HepG2 (cell line): ENCODE measurements around the gene NR1H3. TPM values are rescaled to one million over a fixed set of nuclear protein-coding genes. Genes with fewer than 3 reads are reported as not detected.

Experiments
- ATAC-seq: fragments of 200-7000 bp; cut with Tn5 transposase; 3 replicates; pipeline ENCODE4 v1.9.1; 2020; ENCODE audit warnings: mild to moderate bottlenecking, moderate library complexity
- BruUV-seq: library from RNA; stranded (reverse); fragments of 400-500 nt; replicated peaks from 2 replicates; lab custom pipeline; 2021; lab: Mats Ljungman, UMichigan
- CTCF ChIA-PET: fragments of 300-600 bp; formaldehyde crosslinking; extraction: SDS; loops from one replicate; lab custom pipeline; 2021; ENCODE audit warnings: low total read pairs, inconsistent platforms, low intra/inter-chr PET ratio; lab: Yijun Ruan, JAX
- POLR2A ChIA-PET: fragments of 350-600 bp; sonication (Branson Sonifier 250); formaldehyde crosslinking; loops from one replicate; lab custom pipeline; 2020; ENCODE audit warnings: antibody characterized with exemption, inconsistent platforms; lab: Yijun Ruan, JAX
- DNase-seq: peaks from one replicate; pipeline ENCODE4 v3.0.0-alpha.2; 2015; ENCODE audit warnings: low spot score
- FAIRE-seq: peaks from 3 replicates; lab custom pipeline; 2011; peaks lifted over from hg19 to GRCh38; lab: Jason Lieb, UNC
- H2AFZ ChIP-seq: one replicate; pipeline ENCODE4 v1.6.1; 2011; ENCODE audit warnings: low read length, inconsistent platforms
- H3K27ac ChIP-seq: fragments of 300-600 bp; 3 replicates; pipeline ENCODE4 v1.8.0; 2011; ENCODE audit warnings: mixed run types, mild to moderate bottlenecking, mixed read lengths, low read length, inconsistent platforms; ENCODE audit not compliant: insufficient read depth; ENCODE audit errors: extremely low read length
- H3K27me3 ChIP-seq, 2 experiments: fragments of 200-600 bp in 1 of 2; 2 replicates in 1 of 2; 3 replicates in 1 of 2; pipeline versions ENCODE4 v1.6.0 to v1.8.0; 2011; ENCODE audit warnings: low read length in 2 of 2, mild to moderate bottlenecking in 2 of 2, moderate library complexity in 2 of 2, inconsistent platforms in 1 of 2; ENCODE audit not compliant: insufficient read depth in 2 of 2, control insufficient read depth in 1 of 2
- H3K36me3 ChIP-seq, 2 experiments: fragments of 200-600 bp in 1 of 2; replicated peaks in 1 of 2; 2 replicates in 1 of 2; 3 replicates in 1 of 2; pipeline versions ENCODE4 v1.5.1 to v1.8.0; 2011; ENCODE audit warnings: low read length in 2 of 2, inconsistent platforms in 1 of 2; ENCODE audit not compliant: insufficient read depth in 2 of 2, control insufficient read depth in 1 of 2
- H3K4me1 ChIP-seq: 2 replicates; pipeline ENCODE4 v1.5.1; 2012; ENCODE audit warnings: low read length, inconsistent platforms; ENCODE audit not compliant: insufficient read depth
- H3K4me2 ChIP-seq: 2 replicates; pipeline ENCODE4 v1.6.0; 2011; ENCODE audit warnings: low read depth, low read length, inconsistent platforms
- H3K4me3 ChIP-seq, 3 experiments: fragments of 200-600 bp in 1 of 3; sonication (generic), shearing (Covaris generic) in 1 of 3; replicated peaks in 1 of 3; 2 replicates each; pipeline ENCODE4 v1.5.1; 2011 to 2016; ENCODE audit warnings: low read length in 3 of 3, inconsistent platforms in 2 of 3, low read depth in 2 of 3, mild to moderate bottlenecking in 2 of 3, control low read depth in 1 of 3, mixed read lengths in 1 of 3; ENCODE audit not compliant: insufficient read depth in 1 of 3
- H3K79me2 ChIP-seq: one replicate; pipeline ENCODE4 v1.6.1; 2011; ENCODE audit warnings: low read length, inconsistent platforms; ENCODE audit not compliant: insufficient read depth
- H3K9ac ChIP-seq: 2 replicates; pipeline ENCODE4 v1.6.0; 2011; ENCODE audit warnings: mild to moderate bottlenecking, low read depth, low read length, inconsistent platforms; ENCODE audit not compliant: insufficient read depth
- H3K9me3 ChIP-seq: 2 replicates; pipeline ENCODE4 v1.5.1; 2012; ENCODE audit warnings: mild to moderate bottlenecking, low read length
- H4K20me1 ChIP-seq: 2 replicates; pipeline ENCODE4 v1.6.0; 2011; ENCODE audit warnings: inconsistent platforms, mild to moderate bottlenecking, low read length, moderate library complexity; ENCODE audit not compliant: insufficient read depth
- CHCHD3 ChIP-seq: sonication (generic); formaldehyde crosslinking; IDR thresholded peaks from 2 replicates; pipeline ENCODE4 v1.8.0; 2022; ENCODE audit warnings: mild to moderate bottlenecking, missing genetic modification reagents, moderate library complexity
- DR1 ChIP-seq: sonication (generic); formaldehyde crosslinking; IDR thresholded peaks from 2 replicates; pipeline ENCODE4 v1.8.0; 2021; ENCODE audit warnings: mild to moderate bottlenecking, missing genetic modification reagents, inconsistent platforms
- FOXK2 ChIP-seq: fragments of 450-650 bp; IDR thresholded peaks from 2 replicates; pipeline ENCODE4 v1.6.1; 2016
- HHEX ChIP-seq: IDR thresholded peaks from 2 replicates; pipeline ENCODE4 v1.6.1; 2016; ENCODE audit warnings: control low read depth
- MAFG ChIP-seq: sonication (generic); formaldehyde crosslinking; IDR thresholded peaks from 2 replicates; pipeline ENCODE4 v1.5.1; 2020; ENCODE audit warnings: mild to moderate bottlenecking, missing genetic modification reagents
- MED1 ChIP-seq: sonication (generic); formaldehyde crosslinking; IDR thresholded peaks from 2 replicates; pipeline ENCODE4 v1.4.0; 2020; ENCODE audit warnings: missing genetic modification reagents
- PITX1 ChIP-seq: sonication (generic); formaldehyde crosslinking; IDR thresholded peaks from 2 replicates; pipeline ENCODE4 v1.5.1; 2020; ENCODE audit warnings: mild to moderate bottlenecking, missing genetic modification reagents
- SALL1 ChIP-seq: sonication (generic); formaldehyde crosslinking; IDR thresholded peaks from 2 replicates; pipeline ENCODE4 v1.8.0; 2022; ENCODE audit warnings: mild to moderate bottlenecking, missing genetic modification reagents
- SALL2 ChIP-seq: sonication (generic); formaldehyde crosslinking; IDR thresholded peaks from 2 replicates; pipeline ENCODE4 v1.8.1; 2023; ENCODE audit warnings: mild to moderate bottlenecking, missing genetic modification reagents, inconsistent platforms
- SMC3 ChIP-seq: IDR thresholded peaks from 2 replicates; pipeline ENCODE4 v1.6.1; 2011; ENCODE audit warnings: low read length, improper control_type of control experiment
- SNAPC2 ChIP-seq: sonication (generic); formaldehyde crosslinking; IDR thresholded peaks from 2 replicates; pipeline ENCODE4 v1.8.1; 2022; ENCODE audit warnings: mild to moderate bottlenecking, missing genetic modification reagents
- SRY ChIP-seq: sonication (generic); formaldehyde crosslinking; IDR thresholded peaks from 2 replicates; pipeline ENCODE4 v1.8.0; 2022; ENCODE audit warnings: mild to moderate bottlenecking, missing genetic modification reagents
- TFAP4 ChIP-seq: sonication (generic); IDR thresholded peaks from 2 replicates; pipeline ENCODE4 v1.6.1; 2016; ENCODE audit warnings: low read depth, borderline replicate concordance
- THAP7 ChIP-seq: sonication (generic); formaldehyde crosslinking; IDR thresholded peaks from 2 replicates; pipeline ENCODE4 v1.8.1; 2023; ENCODE audit warnings: mild to moderate bottlenecking, missing genetic modification reagents
- ZNF18 ChIP-seq: sonication (generic); formaldehyde crosslinking; IDR thresholded peaks from 2 replicates; pipeline ENCODE4 v1.8.0; 2022; ENCODE audit warnings: mild to moderate bottlenecking, missing genetic modification reagents; ENCODE audit not compliant: insufficient replicate concordance
- ZNF331 ChIP-seq: sonication (generic); formaldehyde crosslinking; IDR thresholded peaks from 2 replicates; pipeline ENCODE4 v1.4.0; 2020; ENCODE audit warnings: missing genetic modification reagents
- ZNF343 ChIP-seq: sonication (generic); formaldehyde crosslinking; IDR thresholded peaks from 2 replicates; pipeline ENCODE4 v1.4.0; 2020; ENCODE audit warnings: mild to moderate bottlenecking, missing genetic modification reagents
- ZNF768 ChIP-seq: sonication (generic); formaldehyde crosslinking; IDR thresholded peaks from 2 replicates; pipeline ENCODE4 v1.4.0; 2020; ENCODE audit warnings: missing genetic modification reagents
- ZSCAN30 ChIP-seq: sonication (generic); formaldehyde crosslinking; IDR thresholded peaks from 2 replicates; pipeline ENCODE4 v1.5.0; 2020; ENCODE audit warnings: mild to moderate bottlenecking, missing genetic modification reagents
- WGBS: methylation state at CpG from one replicate; pipeline ENCODE4 v1.1.6; 2017; ENCODE audit warnings: low lambda C conversion rate; 5-methylcytosine and 5-hydroxymethylcytosine counted together
- in situ Hi-C: cut with HindIII; loops from 2 replicates; pipeline ENCODE4 v1.10.0; 2017; ENCODE audit warnings: low pct_unique_long_range_greater_than_20kb; ENCODE audit not compliant: extremely low pct_ligation_motif_present
- intact Hi-C: fragments of 100-400 bp; cut with micrococcal nuclease; formaldehyde crosslinking; loops from one replicate; pipeline ENCODE4 v1.10.0; 2022; ENCODE audit not compliant: unreplicated experiment
- polyA plus RNA-seq, 8 experiments: library from polyadenylated mRNA; depleted of rRNA in 3 of 8; stranded (reverse) in 7 of 8; unstranded in 1 of 8; fragments of >200 nt; fragmentation: Illumina TruSeq in 4 of 8; extraction: Trizol in 4 of 8; gene quantifications; 2 replicates each; pipeline versions ENCODE4 v1.2.1 to v1.2.3, GENCODE V29; 2011 to 2016; ENCODE audit warnings: low read depth in 4 of 8, missing spikeins in 1 of 8, mixed read lengths in 1 of 8; ENCODE audit not compliant: insufficient read depth in 1 of 8
- total RNA-seq, 5 experiments: library from RNA; depleted of rRNA; stranded (reverse); fragments of >200 nt; fragmentation: Illumina TruSeq; extraction: Trizol; gene quantifications; 2 replicates each; pipeline ENCODE4 v1.2.3, GENCODE V29; 2016; ENCODE audit warnings: low read depth in 1 of 5

The NR1H3 gene
- total and polyA plus RNA-seq, 2 of the 13 experiments (the other 11 are each of a cell fraction or from before 2014, with no cell fraction given), result 41.8 to 102 TPM

GRCh38 chr11:47278769-47279168, 21.0 kb downstream of the NR1H3 start:
- no peak overlapping the region for H3K4me2 ChIP-seq
- no peak for FAIRE-seq

More at GRCh38 chr11:47278769-47279168, 21.0 kb downstream of the NR1H3 start:
- Histone ChIP-seq H3K36me3 (peaks cover 37 to 77% of the 10 kb centered on the region in 2 experiments), H3K9ac (no peak overlapping the region), H3K27me3 (no peaks in the 10 kb centered on the region), H3K27ac (no peak overlapping the region), H4K20me1 (no peaks in the 10 kb centered on the region), H3K4me1 (peaks cover 9% of the 10 kb centered on the region), H2AFZ (no peak overlapping the region), H3K9me3 (no peaks in the 10 kb centered on the region), H3K79me2 (peaks cover 12% of the 10 kb centered on the region), H3K4me3 (no peak overlapping the region)
- 94% methylated on average over 4 of the region's 4 CpGs for WGBS
- ChIA-PET CTCF (no interaction called here), POLR2A (no interaction called here)
- TF ChIP-seq SMC3, result no peak
- TF ChIP-seq SNAPC2 (CRISPR knock-in tag), result no peak
- TF ChIP-seq MED1 (CRISPR knock-in tag), result no peak
- no peak for TF ChIP-seq SALL1
- TF ChIP-seq CHCHD3, result no peak
- TF ChIP-seq ZNF768 (CRISPR knock-in tag), result no peak
- no peak for TF ChIP-seq ZNF343 (CRISPR knock-in tag)
- no peak for TF ChIP-seq ZNF331
- TF ChIP-seq FOXK2, result no peak
- TF ChIP-seq DR1 (CRISPR knock-in tag), result no peak
- no peak for TF ChIP-seq SRY
- TF ChIP-seq SALL2, result no peak
- TF ChIP-seq TFAP4, result no peak
- no peak for TF ChIP-seq PITX1 (CRISPR knock-in tag)
- TF ChIP-seq THAP7, result no peak
- TF ChIP-seq HHEX, result no peak
- TF ChIP-seq ZNF18 (CRISPR knock-in tag), result no peak
- TF ChIP-seq MAFG, result no peak
- TF ChIP-seq ZSCAN30, result no peak
- in situ Hi-C loops (no loop called here), intact Hi-C loops (no loop called here)
- no TSS peak for BruUV-seq
- DNase-seq (no peak), ATAC-seq (no peak)
